ENCODE measurements around the gene WDR19.
A peak's percentile ranks its signal among the peaks of the same experiment; 100 is the strongest.

DNA sequence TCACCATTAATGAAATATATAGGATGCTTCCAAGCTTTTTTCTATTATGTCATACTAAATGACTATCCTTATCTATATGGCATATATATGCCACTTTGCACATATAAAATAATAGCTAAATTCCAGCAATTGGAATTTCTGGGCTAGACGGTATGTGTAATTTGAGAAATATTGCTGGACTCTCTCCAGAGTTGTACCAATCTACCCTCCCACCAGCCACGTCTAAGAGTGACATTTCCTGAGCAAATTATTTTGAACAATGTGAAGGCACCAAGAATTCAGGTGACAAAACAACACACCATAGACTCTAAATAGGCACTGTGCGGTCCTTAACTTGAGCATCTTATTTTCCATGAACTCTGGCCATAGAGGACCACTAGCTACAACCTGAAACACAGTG is 121.5 kb downstream of the WDR19 start:
- TF ChIP-seq, protein P1, sequence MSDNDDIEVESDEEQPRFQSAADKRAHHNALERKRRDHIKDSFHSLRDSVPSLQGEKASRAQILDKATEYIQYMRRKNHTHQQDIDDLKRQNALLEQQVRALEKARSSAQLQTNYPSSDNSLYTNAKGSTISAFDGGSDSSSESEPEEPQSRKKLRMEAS (IDR thresholded peaks at IDR 0.05), result no peak
- TF ChIP-seq USF1 (IDR thresholded peaks at IDR 0.05) (no peak), YY1 (IDR thresholded peaks at IDR 0.05; ENCODE audit: low read depth) (no peak), ZBTB7A (IDR thresholded peaks at IDR 0.05; ENCODE audit: low read depth) (no peak), CEBPB (IDR thresholded peaks at IDR 0.05) (no peak), TAF1 (IDR thresholded peaks at IDR 0.05; ENCODE audit: low read depth) (no peak), RAD21 (IDR thresholded peaks at IDR 0.05; ENCODE audit: low read depth) (no peak), EGR1 (IDR thresholded peaks at IDR 0.05) (no peak), EP300 (IDR thresholded peaks at IDR 0.05; ENCODE audit: borderline replicate concordance) (no peak), TCF12 (IDR thresholded peaks at IDR 0.05; ENCODE audit: low read depth) (no peak), FOXM1 (IDR thresholded peaks at IDR 0.05; ENCODE audit: borderline replicate concordance, low read depth) (no peak), TEAD4 (IDR thresholded peaks at IDR 0.05) (0 out of 2 replicates have a peak, but pooled peaks have one; percentile 34), NFIC (IDR thresholded peaks at IDR 0.05) (no peak)
- TF ChIP-seq, protein P2, sequence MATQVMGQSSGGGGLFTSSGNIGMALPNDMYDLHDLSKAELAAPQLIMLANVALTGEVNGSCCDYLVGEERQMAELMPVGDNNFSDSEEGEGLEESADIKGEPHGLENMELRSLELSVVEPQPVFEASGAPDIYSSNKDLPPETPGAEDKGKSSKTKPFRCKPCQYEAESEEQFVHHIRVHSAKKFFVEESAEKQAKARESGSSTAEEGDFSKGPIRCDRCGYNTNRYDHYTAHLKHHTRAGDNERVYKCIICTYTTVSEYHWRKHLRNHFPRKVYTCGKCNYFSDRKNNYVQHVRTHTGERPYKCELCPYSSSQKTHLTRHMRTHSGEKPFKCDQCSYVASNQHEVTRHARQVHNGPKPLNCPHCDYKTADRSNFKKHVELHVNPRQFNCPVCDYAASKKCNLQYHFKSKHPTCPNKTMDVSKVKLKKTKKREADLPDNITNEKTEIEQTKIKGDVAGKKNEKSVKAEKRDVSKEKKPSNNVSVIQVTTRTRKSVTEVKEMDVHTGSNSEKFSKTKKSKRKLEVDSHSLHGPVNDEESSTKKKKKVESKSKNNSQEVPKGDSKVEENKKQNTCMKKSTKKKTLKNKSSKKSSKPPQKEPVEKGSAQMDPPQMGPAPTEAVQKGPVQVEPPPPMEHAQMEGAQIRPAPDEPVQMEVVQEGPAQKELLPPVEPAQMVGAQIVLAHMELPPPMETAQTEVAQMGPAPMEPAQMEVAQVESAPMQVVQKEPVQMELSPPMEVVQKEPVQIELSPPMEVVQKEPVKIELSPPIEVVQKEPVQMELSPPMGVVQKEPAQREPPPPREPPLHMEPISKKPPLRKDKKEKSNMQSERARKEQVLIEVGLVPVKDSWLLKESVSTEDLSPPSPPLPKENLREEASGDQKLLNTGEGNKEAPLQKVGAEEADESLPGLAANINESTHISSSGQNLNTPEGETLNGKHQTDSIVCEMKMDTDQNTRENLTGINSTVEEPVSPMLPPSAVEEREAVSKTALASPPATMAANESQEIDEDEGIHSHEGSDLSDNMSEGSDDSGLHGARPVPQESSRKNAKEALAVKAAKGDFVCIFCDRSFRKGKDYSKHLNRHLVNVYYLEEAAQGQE (IDR thresholded peaks at IDR 0.05; ENCODE audit: low read depth), result no peak

Data from Ishikawa (cell line).